ENCODE results near the gene BSN.

Gene BSN

DNA sequence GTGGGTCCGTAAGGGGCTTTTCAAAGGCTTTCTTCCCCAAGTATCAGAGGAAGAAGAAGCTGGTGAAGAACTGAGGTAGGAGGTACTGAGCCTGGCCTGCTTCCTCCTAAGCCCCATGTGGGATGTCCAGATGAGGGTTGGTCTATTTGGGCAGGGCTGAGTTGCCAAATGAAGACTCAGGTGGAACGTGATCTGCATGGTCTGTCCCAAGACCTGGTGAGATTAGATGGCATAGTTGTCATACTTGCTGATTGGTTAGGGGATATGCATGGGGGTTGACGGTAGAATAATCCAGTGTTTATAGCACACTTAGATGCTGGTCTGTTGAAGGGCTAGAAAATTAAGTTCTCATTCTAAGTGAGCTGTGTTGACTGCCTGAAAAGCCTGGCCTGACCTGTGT lies 36.3 kb upstream of the BSN start:
- TF ChIP-seq, protein P1, sequence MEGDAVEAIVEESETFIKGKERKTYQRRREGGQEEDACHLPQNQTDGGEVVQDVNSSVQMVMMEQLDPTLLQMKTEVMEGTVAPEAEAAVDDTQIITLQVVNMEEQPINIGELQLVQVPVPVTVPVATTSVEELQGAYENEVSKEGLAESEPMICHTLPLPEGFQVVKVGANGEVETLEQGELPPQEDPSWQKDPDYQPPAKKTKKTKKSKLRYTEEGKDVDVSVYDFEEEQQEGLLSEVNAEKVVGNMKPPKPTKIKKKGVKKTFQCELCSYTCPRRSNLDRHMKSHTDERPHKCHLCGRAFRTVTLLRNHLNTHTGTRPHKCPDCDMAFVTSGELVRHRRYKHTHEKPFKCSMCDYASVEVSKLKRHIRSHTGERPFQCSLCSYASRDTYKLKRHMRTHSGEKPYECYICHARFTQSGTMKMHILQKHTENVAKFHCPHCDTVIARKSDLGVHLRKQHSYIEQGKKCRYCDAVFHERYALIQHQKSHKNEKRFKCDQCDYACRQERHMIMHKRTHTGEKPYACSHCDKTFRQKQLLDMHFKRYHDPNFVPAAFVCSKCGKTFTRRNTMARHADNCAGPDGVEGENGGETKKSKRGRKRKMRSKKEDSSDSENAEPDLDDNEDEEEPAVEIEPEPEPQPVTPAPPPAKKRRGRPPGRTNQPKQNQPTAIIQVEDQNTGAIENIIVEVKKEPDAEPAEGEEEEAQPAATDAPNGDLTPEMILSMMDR (IDR thresholded peaks at IDR 0.05): no peak

DNA sequence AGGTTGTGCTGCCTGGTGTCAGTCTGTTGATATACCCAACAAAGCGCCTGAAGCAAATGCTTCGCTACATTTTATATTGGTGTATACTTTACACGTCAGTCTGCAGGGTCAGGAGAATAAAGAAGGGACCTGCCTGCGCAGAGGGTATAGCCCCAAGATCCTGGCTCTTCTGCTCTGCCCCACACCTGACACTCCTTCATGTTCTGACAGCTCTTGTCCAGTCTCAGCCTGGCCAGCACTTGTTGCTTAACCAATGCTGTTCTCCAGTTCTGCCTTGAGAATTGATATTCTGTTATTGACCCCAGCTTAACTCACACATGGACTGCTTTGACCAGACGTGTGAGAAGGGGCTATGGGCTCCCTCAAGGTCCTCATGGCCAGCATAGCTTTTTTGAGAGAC lies 35.8 kb upstream of the BSN start:
- TF ChIP-seq, protein P1 (IDR thresholded peaks at IDR 0.05): no peak

DNA sequence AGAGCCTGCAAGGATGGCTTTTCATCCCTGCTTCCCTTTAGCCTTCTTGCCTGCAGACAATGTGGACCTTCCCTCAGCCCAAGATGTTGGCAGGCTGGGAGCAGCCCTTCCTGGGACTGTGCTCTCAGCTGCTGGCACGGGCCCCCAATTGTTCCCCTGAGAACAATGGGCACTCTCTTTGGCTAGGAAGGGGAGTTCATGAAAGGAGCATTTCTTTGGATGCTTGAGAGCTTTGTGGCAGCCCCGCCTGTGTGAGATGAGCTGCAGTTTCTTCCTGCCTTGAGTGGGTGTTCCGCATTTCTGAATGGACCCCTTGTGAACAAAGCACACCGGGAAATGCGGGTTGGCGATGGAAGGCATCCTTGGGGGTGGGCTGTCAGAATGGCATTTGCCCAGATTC lies 35.0 kb upstream of the BSN start:
- TF ChIP-seq, protein P1 (IDR thresholded peaks at IDR 0.05): no peak

DNA sequence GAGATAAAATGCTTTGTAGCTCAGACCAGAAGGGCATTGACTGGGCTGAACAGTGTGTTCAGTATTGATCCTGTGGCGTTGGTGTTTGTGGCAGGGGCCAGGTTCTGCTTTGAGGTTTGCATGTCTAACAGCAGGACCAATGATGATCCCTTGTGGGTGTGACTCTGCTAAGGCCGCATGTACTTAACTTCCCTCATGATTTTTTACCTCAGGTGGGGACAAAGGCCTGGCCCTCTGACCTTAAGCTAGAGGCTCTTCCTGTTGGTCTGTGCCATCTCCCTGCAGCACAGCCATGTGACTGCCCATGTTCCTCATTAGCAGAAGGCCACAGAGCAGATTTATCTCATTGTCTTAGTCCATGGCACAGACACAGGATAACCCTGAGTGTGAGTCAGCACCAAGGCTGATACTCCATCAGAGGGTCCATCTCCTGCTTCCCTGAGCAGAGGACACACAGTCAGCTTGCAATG lies 34.3 kb upstream of the BSN start:
- TF ChIP-seq, protein P1 (IDR thresholded peaks at IDR 0.05): no peak

DNA sequence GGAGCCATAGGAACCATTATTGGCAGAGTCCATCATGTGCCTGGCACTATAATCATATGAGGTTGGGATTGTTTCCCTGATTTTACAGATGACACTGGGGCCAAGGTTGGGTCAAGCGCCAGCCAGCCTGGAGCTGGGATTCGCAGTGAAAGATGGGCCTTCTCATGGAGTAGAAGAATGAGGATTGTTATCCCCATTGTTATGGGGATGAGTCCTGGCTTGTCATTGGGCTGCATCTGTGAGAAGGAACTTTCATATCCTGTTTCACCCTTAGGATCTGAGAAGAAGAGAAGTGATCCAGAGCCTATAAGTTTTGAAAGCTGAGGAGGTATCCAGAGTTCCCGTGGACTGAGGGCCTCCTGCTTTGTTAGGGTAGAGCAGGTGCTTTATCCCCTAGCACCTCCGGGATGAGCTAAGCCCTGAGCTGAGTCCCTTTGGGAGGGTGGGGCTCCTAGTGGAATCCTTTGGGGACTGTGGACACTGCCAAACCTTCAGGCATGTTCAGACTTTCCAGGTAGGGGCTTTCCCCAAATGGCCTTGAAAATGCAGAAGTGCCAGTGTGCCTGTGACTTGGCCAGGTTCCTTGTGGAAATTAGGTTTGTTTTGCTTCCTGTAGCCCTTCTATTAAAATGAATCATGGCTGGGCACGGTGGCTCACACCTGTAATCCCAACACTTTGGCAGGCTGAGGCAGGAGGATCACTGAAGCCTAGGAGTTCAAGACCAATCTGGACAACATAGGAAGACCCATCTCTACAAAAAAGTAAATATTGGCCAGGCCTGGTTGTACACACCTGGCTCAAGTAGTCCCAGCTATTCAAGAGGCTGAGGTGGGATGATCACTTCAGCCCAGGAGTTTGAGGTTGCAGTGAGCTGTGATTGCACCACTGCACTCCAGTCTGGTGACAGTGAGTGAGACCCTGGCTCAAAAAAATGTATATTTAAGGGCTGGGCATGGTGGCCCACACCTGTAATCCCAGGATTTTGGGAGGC lies 30.2 kb upstream of the BSN start:
- TF ChIP-seq, protein P1 (IDR thresholded peaks at IDR 0.05): no peak

DNA sequence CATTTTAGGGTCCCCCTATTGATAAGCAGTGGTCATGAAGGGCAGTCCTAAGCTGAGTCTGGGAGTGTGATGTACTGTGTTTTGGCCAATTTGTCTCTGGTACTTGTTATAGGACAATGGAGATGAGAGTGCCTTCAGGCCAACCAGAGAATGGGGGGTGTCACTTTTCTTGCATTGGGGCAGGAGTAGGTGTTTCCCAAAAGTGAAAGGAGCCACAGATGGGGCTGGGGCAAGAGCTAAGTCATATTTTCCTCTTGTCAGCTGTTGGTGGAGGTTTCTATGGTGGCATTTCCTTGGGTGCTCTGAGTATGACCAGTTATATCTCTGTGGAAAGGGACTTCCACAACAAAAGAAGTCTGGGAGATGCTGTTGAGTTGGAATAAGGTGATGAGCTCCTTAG lies 24.7 kb upstream of the BSN start:
- TF ChIP-seq, protein P1 (IDR thresholded peaks at IDR 0.05): no peak

DNA sequence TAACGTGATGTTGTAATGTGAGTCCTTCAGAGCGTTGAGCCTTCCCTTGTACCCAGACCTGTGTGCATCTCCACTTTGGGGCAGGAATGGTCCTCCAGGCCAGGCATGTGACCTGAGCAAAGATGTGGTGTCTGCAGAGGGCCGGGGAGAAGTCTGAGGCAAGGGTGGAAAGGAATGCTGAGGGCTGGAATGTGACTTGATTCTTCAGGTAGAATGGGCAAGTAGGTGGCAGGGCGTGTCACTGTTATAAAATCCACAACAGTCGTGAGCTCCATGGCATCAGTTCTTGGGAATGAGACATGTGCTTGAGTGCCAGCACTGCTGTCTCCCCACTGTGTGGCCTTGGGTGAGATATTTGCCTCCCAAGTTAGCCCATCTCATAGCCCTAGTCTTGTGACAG lies 24.0 kb upstream of the BSN start:
- TF ChIP-seq, protein P1 (IDR thresholded peaks at IDR 0.05): no peak
